NCI-H187 (cell line): Measurements from ENCODE around the gene SLCO1A2.
"Not testable (repeated sequence)": the region's sequence is repeated elsewhere in the genome, so short reads cannot be mapped to it uniquely, and the experiment has no call there.

Source experiments
- DNase-seq, 2 experiments: peaks; one replicate each; lab custom pipeline; 2025; lab: John Stamatoyannopoulos, UW

Gene SLCO1A2

GRCh38 chr12:21334771-21335325 is at the start of gene SLCO1A2:
Gene SLCO1A2 (minus strand): TSS chr12:21334917. CDS start chr12:21334647, 270 bp downstream.
- DNase-seq = no peak

- DNase-seq = no peak
These were observed 49.5 kb upstream of the SLCO1A2 start for GRCh38 chr12:21384261-21384660.

- DNase-seq = not testable (repeated sequence)
These were observed 46.6 kb upstream of the SLCO1A2 start for GRCh38 chr12:21381320-21381719.

- DNase-seq = no peak
These were observed 44.5 kb upstream of the SLCO1A2 start for GRCh38 chr12:21379218-21379617.

- DNase-seq = no peak
These were observed 37.9 kb upstream of the SLCO1A2 start, which contains the start of gene IAPP for GRCh38 chr12:21372602-21373001. Gene IAPP (plus strand): TSS chr12:21372902. CDS start chr12:21373352, 450 bp downstream.

- DNase-seq = no peak
These were observed 36.2 kb upstream of the SLCO1A2 start for GRCh38 chr12:21370845-21371449.

GRCh38 chr12:21369141-21369980 is 34.6 kb upstream of the SLCO1A2 start:
- no peak for DNase-seq

- not testable (repeated sequence) for DNase-seq
These were observed 25.9 kb upstream of the SLCO1A2 start for GRCh38 chr12:21360632-21361031.

GRCh38 chr12:21354641-21355040 is 19.9 kb upstream of the SLCO1A2 start:
- DNase-seq = no peak

- no peak for DNase-seq
These were observed 19.2 kb upstream of the SLCO1A2 start for GRCh38 chr12:21353948-21354347.

- DNase-seq = no peak
These were observed 18.8 kb upstream of the SLCO1A2 start for GRCh38 chr12:21353487-21353886.

- no peak for DNase-seq
These were observed 16.3 kb upstream of the SLCO1A2 start for GRCh38 chr12:21350975-21351374.

GRCh38 chr12:21346542-21347205 is 12.0 kb upstream of the SLCO1A2 start:
- no peak for DNase-seq

GRCh38 chr12:21343636-21344035 is 8.9 kb upstream of the SLCO1A2 start:
- DNase-seq = no peak

- DNase-seq = no peak
These were observed 7.1 kb upstream of the SLCO1A2 start for GRCh38 chr12:21341769-21342168.

- no peak for DNase-seq
These were observed 5.7 kb upstream of the SLCO1A2 start for GRCh38 chr12:21340403-21340802.

GRCh38 chr12:21339921-21340320 is 5.2 kb upstream of the SLCO1A2 start:
- DNase-seq = no peak

- DNase-seq = no peak
These were observed 3.4 kb upstream of the SLCO1A2 start for GRCh38 chr12:21337959-21338744.

GRCh38 chr12:21337453-21337852 is 2.7 kb upstream of the SLCO1A2 start:
- no peak for DNase-seq

- DNase-seq = no peak
These were observed 1.9 kb upstream of the SLCO1A2 start for GRCh38 chr12:21336656-21337055.

GRCh38 chr12:21330682-21331253 is 3.9 kb downstream of the SLCO1A2 start:
- DNase-seq = no peak
